ENCODE results near the gene MMP23B. TPM values are rescaled to one million over a fixed set of nuclear protein-coding genes. Genes with fewer than 3 reads are reported as not detected.

The MMP23B gene
- total RNA-seq, 1 donor from 2014 or later, result 36.2 TPM

- DNase-seq (ENCODE audit: missing footprints), result no peak
- ATAC-seq, result no peak
- intact Hi-C loops (cut with DNase I), result no loop called here
Observed at GRCh38 chr1:1677718-1678580, 46.0 kb downstream of the MMP23B start.

GRCh38 chr1:1678581-1679380 lies 46.8 kb downstream of the MMP23B start:
- ATAC-seq (no peak), DNase-seq (ENCODE audit: missing footprints) (no peak)
- intact Hi-C loops (cut with DNase I), result no loop called here

GRCh38 chr1:1680031-1680911 lies 48.3 kb downstream of the MMP23B start:
- no peak for ATAC-seq
- no peak for DNase-seq (ENCODE audit: missing footprints)
- intact Hi-C loops (cut with DNase I), result no loop called here

GRCh38 chr1:1680912-1681273 lies 48.9 kb downstream of the MMP23B start:
- intact Hi-C loops (cut with DNase I), result no loop called here
- no peak for ATAC-seq
- DNase-seq (ENCODE audit: missing footprints), result no peak

GRCh38 chr1:1683104-1683905 lies 51.3 kb downstream of the MMP23B start:
- ATAC-seq (no peak), DNase-seq (ENCODE audit: missing footprints) (no peak)
- intact Hi-C loops (cut with DNase I), result no loop called here

Other genes with a start within 250 kb of the MMP23B start
- gene CCNL2, start 232.8 kb upstream of the MMP23B start, total RNA-seq, result 49.4 TPM
- gene MRPL20, start 224.9 kb upstream of the MMP23B start, total RNA-seq, result 140 TPM
- 3.0 TPM for gene ANKRD65, start 210.9 kb upstream of the MMP23B start, total RNA-seq
- 20.5 TPM for gene VWA1, start 196.5 kb upstream of the MMP23B start, total RNA-seq
- 1.8 TPM for gene ATAD3C, start 182.5 kb upstream of the MMP23B start, total RNA-seq
- gene ATAD3B, start 160.4 kb upstream of the MMP23B start, total RNA-seq, result 9.0 TPM
- 17.9 TPM for gene ATAD3A, start 120.0 kb upstream of the MMP23B start, total RNA-seq
- gene TMEM240, start 91.5 kb upstream of the MMP23B start, total RNA-seq, result 6.9 TPM
- 116 TPM for gene SSU72, start 57.3 kb upstream of the MMP23B start, total RNA-seq
- gene FNDC10, start 32.0 kb upstream of the MMP23B start, total RNA-seq, result 3.0 TPM
- gene MIB2, start 16.7 kb upstream of the MMP23B start, total RNA-seq, result 103 TPM
- gene CDK11B, start 26.8 kb downstream of the MMP23B start, total RNA-seq, result 24.0 TPM
- gene SLC35E2B, start 60.6 kb downstream of the MMP23B start, total RNA-seq, result 20.3 TPM
- 20.8 TPM for gene CDK11A, start 92.2 kb downstream of the MMP23B start, total RNA-seq
- 26.9 TPM for gene NADK, start 146.3 kb downstream of the MMP23B start, total RNA-seq